Smooth muscle cell (in vitro differentiated cells): Measurements from ENCODE around the gene RHOB. TPM values are rescaled to one million over a fixed set of nuclear protein-coding genes. Genes with fewer than 3 reads are reported as not detected.

ENCODE experiments used
- DNase-seq: peaks from one replicate; lab custom pipeline; 2025; ENCODE audit not compliant: unreplicated experiment; lab: John Stamatoyannopoulos, UW
- H2AFZ ChIP-seq: fragments of 200-600 bp; sonication (generic); 2 replicates; pipeline ENCODE4 v1.6.0; 2016; ENCODE audit warnings: antibody characterized with exemption, low read depth, mild to moderate bottlenecking
- H3F3A ChIP-seq: fragments of 200-600 bp; sonication (generic); 2 replicates; pipeline ENCODE4 v1.6.0; 2017; ENCODE audit warnings: antibody characterized with exemption, low read depth
- H3K27ac ChIP-seq: fragments of 200-600 bp; sonication (generic); 2 replicates; pipeline ENCODE4 v1.5.1; 2016; ENCODE audit warnings: low read depth, mild to moderate bottlenecking
- H3K27me3 ChIP-seq: fragments of 200-600 bp; sonication (generic); 2 replicates; pipeline ENCODE4 v1.6.1; 2016; ENCODE audit warnings: low read depth, mild to moderate bottlenecking
- H3K36me3 ChIP-seq: fragments of 200-600 bp; sonication (generic); 2 replicates; pipeline ENCODE4 v1.5.1; 2016; ENCODE audit warnings: low read depth
- H3K4me1 ChIP-seq: fragments of 200-600 bp; sonication (generic); 2 replicates; pipeline ENCODE4 v1.5.1; 2016; ENCODE audit warnings: low read depth
- H3K4me2 ChIP-seq: fragments of 200-600 bp; sonication (generic); 2 replicates; pipeline ENCODE4 v1.6.0; 2016; ENCODE audit warnings: mild to moderate bottlenecking
- H3K4me3 ChIP-seq: fragments of 200-600 bp; sonication (generic); 2 replicates; pipeline ENCODE4 v1.5.1; 2016; ENCODE audit warnings: mild to moderate bottlenecking
- H3K79me2 ChIP-seq: fragments of 200-600 bp; sonication (generic); 2 replicates; pipeline ENCODE4 v1.6.0; 2016; ENCODE audit warnings: low read depth, mild to moderate bottlenecking
- H3K9ac ChIP-seq: fragments of 200-600 bp; sonication (generic); 2 replicates; pipeline ENCODE4 v1.6.0; 2016; ENCODE audit warnings: low read depth
- H3K9me3 ChIP-seq: fragments of 200-600 bp; sonication (generic); replicated peaks from 2 replicates; pipeline ENCODE4 v1.5.1; 2016; ENCODE audit warnings: low read depth
- H4K20me1 ChIP-seq: fragments of 200-600 bp; sonication (generic); 2 replicates; pipeline ENCODE4 v1.6.0; 2016; ENCODE audit warnings: low read depth
- WGBS: methylation state at CpG from one replicate; pipeline ENCODE4 v1.1.7; 2016; ENCODE audit warnings: low lambda C conversion rate; 5-methylcytosine and 5-hydroxymethylcytosine counted together
- polyA plus RNA-seq: library from polyadenylated mRNA; unstranded; fragments of >200 nt; fragmentation: Nextera tagmentation; extraction: Ambion mirVana; gene quantifications from 2 replicates; pipeline ENCODE4 v1.2.1, GENCODE V29; 2016
- total RNA-seq: library from RNA; depleted of rRNA; stranded (reverse); fragments of >200 nt; gene quantifications from 2 replicates; pipeline ENCODE4 v1.2.3, GENCODE V29; 2014
- TF ChIP-seq, protein P1 (sequence below): fragments of 200-600 bp; sonication (generic); IDR thresholded peaks from 2 replicates; pipeline ENCODE4 v1.5.1; 2017; ENCODE audit warnings: borderline replicate concordance, mild to moderate bottlenecking, antibody characterized with exemption; ENCODE audit not compliant: insufficient read depth, poor library complexity, severe bottlenecking

RHOB gene
- total and polyA plus RNA-seq, 2 experiments from 2014 or later = 75.9 to 218 TPM

DNA sequence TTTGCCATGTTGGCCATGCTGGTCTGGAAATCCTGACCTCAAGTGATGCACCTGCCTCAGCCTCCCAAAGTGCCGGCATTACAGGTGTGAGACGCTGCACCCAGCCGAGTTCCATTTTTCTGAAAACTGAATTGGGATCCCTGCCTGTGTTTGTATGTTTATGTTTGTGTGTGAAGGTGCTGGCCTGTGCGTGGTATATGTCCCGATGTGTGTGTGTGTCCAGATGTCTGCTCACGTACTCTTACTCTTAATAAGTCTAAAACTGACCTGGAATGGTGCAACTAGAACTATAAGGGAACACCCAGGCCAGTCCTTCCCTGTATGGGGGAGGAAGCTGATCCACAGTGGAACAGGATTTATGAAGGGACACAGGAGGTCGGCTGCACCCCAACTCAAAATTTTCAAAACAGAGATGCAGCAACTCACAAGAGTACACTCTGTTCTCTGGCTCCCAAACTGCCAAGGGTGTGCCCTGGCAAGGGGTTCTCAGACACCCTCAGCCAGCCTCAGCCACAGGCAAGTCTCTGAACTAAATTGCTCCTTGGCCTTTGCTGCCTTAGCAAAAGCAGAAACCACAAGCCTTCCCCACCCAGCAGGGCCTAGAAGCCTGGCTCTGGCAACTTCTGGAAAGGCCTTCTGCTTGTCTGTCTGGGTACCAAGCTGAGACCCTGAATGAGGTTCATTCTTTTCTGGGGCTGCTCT is 36.5 kb downstream of the RHOB start:
- WGBS = 93% methylated on average over 7 of the region's 7 CpGs
- Histone ChIP-seq H3K27ac (no peak overlapping the region), H3F3A (no peaks in the 10 kb centered on the region), H3K27me3 (no peaks in the 10 kb centered on the region), H3K9me3 (no peaks in the 10 kb centered on the region), H3K4me1 (peaks cover 10% of the 10 kb centered on the region), H3K4me2 (no peak overlapping the region), H4K20me1 (no peaks in the 10 kb centered on the region), H2AFZ (no peak overlapping the region), H3K9ac (no peak overlapping the region), H3K36me3 (no peaks in the 10 kb centered on the region), H3K4me3 (no peak overlapping the region), H3K79me2 (no peaks in the 10 kb centered on the region)
- no peak for DNase-seq
- TF ChIP-seq, protein P1, sequence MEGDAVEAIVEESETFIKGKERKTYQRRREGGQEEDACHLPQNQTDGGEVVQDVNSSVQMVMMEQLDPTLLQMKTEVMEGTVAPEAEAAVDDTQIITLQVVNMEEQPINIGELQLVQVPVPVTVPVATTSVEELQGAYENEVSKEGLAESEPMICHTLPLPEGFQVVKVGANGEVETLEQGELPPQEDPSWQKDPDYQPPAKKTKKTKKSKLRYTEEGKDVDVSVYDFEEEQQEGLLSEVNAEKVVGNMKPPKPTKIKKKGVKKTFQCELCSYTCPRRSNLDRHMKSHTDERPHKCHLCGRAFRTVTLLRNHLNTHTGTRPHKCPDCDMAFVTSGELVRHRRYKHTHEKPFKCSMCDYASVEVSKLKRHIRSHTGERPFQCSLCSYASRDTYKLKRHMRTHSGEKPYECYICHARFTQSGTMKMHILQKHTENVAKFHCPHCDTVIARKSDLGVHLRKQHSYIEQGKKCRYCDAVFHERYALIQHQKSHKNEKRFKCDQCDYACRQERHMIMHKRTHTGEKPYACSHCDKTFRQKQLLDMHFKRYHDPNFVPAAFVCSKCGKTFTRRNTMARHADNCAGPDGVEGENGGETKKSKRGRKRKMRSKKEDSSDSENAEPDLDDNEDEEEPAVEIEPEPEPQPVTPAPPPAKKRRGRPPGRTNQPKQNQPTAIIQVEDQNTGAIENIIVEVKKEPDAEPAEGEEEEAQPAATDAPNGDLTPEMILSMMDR = no peak

DNA sequence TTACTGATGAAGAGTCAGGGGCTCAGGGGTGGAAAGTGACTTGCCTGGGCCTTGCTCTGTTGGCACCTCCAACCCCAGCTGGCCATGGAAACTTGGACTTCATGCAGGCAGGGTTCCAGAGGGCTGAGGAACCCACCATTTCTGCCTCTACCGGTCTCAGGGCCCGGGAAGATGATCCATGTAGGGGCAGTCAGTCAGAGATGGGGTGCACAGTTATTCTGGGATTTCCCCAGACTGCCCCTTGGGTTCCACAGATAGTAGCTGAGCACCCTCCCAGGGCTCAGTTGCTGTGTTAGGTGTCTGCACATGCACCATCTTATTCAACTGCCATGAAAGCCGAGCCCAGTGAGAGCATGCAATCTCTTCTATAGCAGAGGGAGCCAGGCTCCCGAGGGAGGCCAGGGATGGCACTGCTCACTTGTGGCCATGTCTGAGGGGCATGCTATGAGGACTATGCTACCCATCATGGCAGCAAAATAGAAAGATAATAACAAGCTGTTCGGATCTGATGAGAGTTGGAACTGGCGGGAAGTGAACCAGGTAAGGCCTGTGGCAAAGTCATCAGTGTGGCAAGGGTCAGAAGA is 37.3 kb downstream of the RHOB start:
- DNase-seq = no peak
- H2AFZ ChIP-seq = no peak overlapping the region
- WGBS = 97% methylated on average over 6 of the region's 6 CpGs

DNA sequence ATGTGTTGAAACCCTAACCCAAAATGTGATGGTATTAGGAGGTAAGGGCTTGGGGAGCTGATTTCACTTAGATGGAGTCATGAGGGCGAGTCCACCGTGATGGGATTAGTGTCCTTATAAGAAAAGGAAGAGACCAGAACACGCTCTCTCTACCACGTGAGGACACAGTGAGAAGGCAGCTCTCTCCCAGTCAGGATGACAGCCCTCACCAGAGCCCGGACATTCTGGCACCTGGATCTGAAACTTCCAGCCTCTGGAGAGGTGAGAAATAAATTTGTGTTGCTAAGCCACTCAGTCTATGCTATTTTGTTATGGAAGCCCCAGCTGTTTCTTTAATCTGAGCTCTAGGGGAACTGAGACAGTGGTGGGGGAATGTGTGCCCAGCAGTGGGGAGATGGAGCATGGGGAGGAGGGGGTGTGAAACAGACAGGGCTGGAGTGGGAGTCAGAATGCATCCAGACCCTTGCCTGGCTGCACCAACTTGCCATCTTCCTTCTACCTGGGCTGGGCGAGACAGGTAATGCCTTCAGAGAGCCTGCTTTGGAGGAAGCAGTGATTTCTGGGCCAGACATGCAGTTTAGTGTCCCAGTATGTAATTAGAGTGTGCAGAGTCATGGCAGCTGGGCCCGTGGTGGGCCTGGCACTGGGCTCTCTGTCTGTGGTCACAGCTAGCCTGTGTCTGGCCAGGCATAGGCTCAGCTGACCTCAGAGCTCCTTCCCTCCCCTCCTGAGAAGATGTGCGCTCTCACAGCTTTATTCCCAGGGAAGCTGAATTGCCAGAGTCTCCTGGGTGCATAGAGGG is 38.1 kb downstream of the RHOB start:
- H3K4me1 ChIP-seq = peaks cover 18% of the 10 kb centered on the region
- H2AFZ ChIP-seq = no peak overlapping the region
- H3K4me2 ChIP-seq = no peak overlapping the region
- TF ChIP-seq, protein P1 = no peak
- H3K4me3 ChIP-seq = no peak overlapping the region
- no peaks in the 10 kb centered on the region for H3K79me2 ChIP-seq
- H3K9me3 ChIP-seq = no peaks in the 10 kb centered on the region
- no peak overlapping the region for H3K27ac ChIP-seq
- peaks cover 3% of the 10 kb centered on the region for H3F3A ChIP-seq
- H3K36me3 ChIP-seq = no peaks in the 10 kb centered on the region
- H4K20me1 ChIP-seq = no peaks in the 10 kb centered on the region
- H3K27me3 ChIP-seq = no peaks in the 10 kb centered on the region
- WGBS = 91% methylated on average over 8 of the region's 8 CpGs
- no peak for DNase-seq
- no peak overlapping the region for H3K9ac ChIP-seq

More for the DNA sequence above, 37.3 kb downstream of the RHOB start:
- no peaks in the 10 kb centered on the region for H3K9me3 ChIP-seq
- H3K4me3 ChIP-seq = no peak overlapping the region
- no peak overlapping the region for H3K4me2 ChIP-seq
- H3F3A ChIP-seq = peaks cover 3% of the 10 kb centered on the region
- no peak overlapping the region for H3K9ac ChIP-seq
- no peak overlapping the region for H3K27ac ChIP-seq
- H3K79me2 ChIP-seq = no peaks in the 10 kb centered on the region
- H3K4me1 ChIP-seq = peaks cover 17% of the 10 kb centered on the region
- no peaks in the 10 kb centered on the region for H4K20me1 ChIP-seq
- H3K27me3 ChIP-seq = no peaks in the 10 kb centered on the region
- H3K36me3 ChIP-seq = no peaks in the 10 kb centered on the region
- TF ChIP-seq, protein P1 = no peak
